Hepatic stellate cell (primary cell): ENCODE measurements around the gene ATG2A.

Experiments used
- DNase-seq: peaks from one replicate; pipeline ENCODE4 v3.0.0; 2011; ENCODE audit warnings: low spot score

ATG2A gene

GRCh38 chr11:64916775-64917662 lies at the start of gene ATG2A:
Gene ATG2A (minus strand): TSS chr11:64917209. CDS start chr11:64917135, 74 bp downstream.
- peak; percentile 99 for DNase-seq

GRCh38 chr11:64963072-64963631 lies 46.1 kb upstream of the ATG2A start:
- DNase-seq: no peak

GRCh38 chr11:64960719-64961118 lies 43.7 kb upstream of the ATG2A start:
- DNase-seq: no peak

- DNase-seq: no peak
Measured at GRCh38 chr11:64959498-64959897, 42.5 kb upstream of the ATG2A start.

GRCh38 chr11:64954201-64954600 lies 37.2 kb upstream of the ATG2A start:
- DNase-seq: no peak

- DNase-seq: no peak
Measured at GRCh38 chr11:64951529-64951928, 34.5 kb upstream of the ATG2A start.

GRCh38 chr11:64947208-64947814 lies 30.3 kb upstream of the ATG2A start:
- DNase-seq: no peak

GRCh38 chr11:64936539-64936938 lies 19.5 kb upstream of the ATG2A start:
- DNase-seq: no peak

- DNase-seq: no peak
Measured at GRCh38 chr11:64935359-64936081, 18.5 kb upstream of the ATG2A start, which contains the start of gene GPHA2. Gene GPHA2 (minus strand): TSS chr11:64935893. CDS start chr11:64935460, 433 bp downstream.

GRCh38 chr11:64934682-64935358 lies 17.8 kb upstream of the ATG2A start:
- no peak for DNase-seq

- no peak for DNase-seq
Measured at GRCh38 chr11:64933935-64934681, 17.1 kb upstream of the ATG2A start.

- DNase-seq: no peak
Measured at GRCh38 chr11:64933213-64933934, 16.4 kb upstream of the ATG2A start.

- DNase-seq: no peak
Measured at GRCh38 chr11:64932324-64932723, 15.3 kb upstream of the ATG2A start.

- DNase-seq: no peak
Measured at GRCh38 chr11:64931290-64931689, 14.3 kb upstream of the ATG2A start.

GRCh38 chr11:64930340-64930739 lies 13.3 kb upstream of the ATG2A start:
- no peak for DNase-seq

GRCh38 chr11:64929625-64930024 lies 12.6 kb upstream of the ATG2A start:
- no peak for DNase-seq

- no peak for DNase-seq
Measured at GRCh38 chr11:64928957-64929356, 11.9 kb upstream of the ATG2A start.

- no peak for DNase-seq
Measured at GRCh38 chr11:64926689-64927088, 9.7 kb upstream of the ATG2A start.

- DNase-seq: no peak
Measured at GRCh38 chr11:64925536-64926436, 8.8 kb upstream of the ATG2A start.
